Right renal pelvis (tissue), 4 donors: ENCODE results near the gene COG5. TPM values are rescaled to one million over a fixed set of nuclear protein-coding genes. Genes with fewer than 3 reads are reported as not detected.

Experiments used
- DNase-seq, 4 donors: peaks; one replicate each; pipeline ENCODE4 v3.0.0-alpha.2; 2013; ENCODE audit warnings: low read depth in 4 of 4, low spot score in 3 of 4, missing footprints in 1 of 4
- polyA plus RNA-seq, 4 donors: library from polyadenylated mRNA; unstranded; fragments of 120-200 nt; gene quantifications; one replicate each; pipeline ENCODE4 v1.2.1, GENCODE V29; 2013; ENCODE audit not compliant: insufficient read length in 4 of 4

Gene COG5
- polyA plus RNA-seq, 4 donors, result 27.3 to 39.2 (median 36.4) TPM

DNA sequence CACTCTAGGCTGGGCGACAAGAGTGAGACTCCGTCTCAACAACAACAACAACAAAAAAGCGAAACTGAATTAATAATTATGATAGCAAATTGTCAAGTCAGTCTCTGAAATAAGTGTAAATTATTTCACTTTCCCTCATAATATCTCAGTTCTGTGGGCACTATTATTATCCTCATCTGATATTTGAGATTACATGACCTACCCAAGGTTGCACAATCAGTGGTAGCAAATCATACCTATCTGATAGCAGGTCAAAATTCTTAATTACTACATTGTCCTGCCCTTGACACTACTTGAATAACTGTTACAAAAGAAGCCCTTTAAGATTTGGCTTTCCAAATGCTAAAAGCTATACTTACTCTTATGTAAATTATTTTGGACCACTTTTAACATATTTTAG, 209.1 kb downstream of the COG5 start:
- no peak for DNase-seq

DNA sequence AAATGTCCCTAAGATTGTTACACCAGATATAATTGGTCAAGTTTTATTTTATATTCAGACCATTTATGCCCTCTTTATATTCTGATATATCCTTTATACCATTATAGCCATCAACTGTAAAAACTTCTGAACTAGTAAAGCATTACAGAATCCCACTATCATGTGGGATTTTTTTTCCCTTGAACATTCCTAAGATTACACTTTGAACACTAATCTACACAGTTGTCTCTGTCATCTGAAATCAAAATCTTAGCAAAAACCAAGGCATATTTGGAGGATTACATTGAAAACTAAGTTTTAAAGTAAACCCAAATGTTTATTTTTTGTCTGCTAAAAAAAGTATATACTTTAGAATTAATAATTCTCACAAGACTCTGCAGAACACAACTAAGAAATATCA, 210.0 kb downstream of the COG5 start:
- no peak for DNase-seq

DNA sequence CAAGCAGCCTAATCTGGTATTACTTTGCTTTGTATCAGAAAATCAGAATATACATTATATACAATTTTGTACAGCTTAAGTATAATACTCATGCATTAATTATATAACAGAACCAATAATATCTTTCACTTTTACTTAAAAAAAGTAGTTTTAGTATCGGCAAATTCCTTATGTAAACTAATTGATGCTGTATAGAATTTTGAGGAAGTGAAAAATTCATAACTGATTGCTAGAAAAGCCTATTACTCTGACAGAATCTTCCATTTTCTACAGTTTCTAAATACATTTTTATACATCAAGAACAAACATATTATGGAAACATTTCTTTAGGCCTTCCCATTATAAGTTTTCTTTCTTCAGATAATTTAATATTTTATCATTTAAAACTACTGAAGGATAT, 217.8 kb downstream of the COG5 start:
- no peak for DNase-seq

DNA sequence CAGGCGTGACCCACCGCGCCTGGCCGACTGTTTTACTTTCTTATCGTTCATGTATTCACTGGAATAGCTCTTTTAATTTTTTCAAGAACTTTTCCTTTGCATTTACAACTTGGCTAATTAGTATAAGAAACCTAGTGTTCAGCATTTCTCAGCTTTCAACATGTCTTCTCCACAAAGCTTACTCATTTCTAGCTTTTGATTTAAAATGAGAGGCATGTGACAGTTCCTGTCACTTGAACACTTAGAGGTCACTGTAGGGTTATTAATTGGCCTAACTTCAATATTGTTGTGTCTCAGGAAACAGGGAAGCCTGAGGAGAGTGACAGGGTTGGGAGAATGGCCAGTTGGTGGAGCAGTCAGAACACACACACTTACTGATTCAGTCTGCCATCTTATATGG, 218.9 kb downstream of the COG5 start:
- no peak for DNase-seq

DNA sequence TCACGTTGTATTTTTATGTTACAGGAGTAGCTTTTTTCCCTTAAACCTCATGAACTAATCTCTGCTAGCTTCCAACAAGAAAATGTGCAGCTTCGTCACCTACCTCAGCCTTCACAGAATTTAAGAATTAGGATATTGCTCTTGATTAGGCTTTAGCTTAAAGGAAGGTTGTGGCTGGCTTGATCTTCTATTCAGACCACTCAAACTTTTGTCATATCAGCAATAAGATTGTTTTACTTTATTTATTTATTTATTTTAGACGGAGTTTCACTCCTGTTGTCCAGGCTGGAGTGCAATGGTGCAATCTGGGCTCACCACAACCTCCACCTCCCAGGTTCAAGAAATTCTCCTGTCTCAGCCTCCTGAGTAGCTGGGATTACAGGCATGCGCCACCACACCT, 219.4 kb downstream of the COG5 start:
- DNase-seq, result no peak

DNA sequence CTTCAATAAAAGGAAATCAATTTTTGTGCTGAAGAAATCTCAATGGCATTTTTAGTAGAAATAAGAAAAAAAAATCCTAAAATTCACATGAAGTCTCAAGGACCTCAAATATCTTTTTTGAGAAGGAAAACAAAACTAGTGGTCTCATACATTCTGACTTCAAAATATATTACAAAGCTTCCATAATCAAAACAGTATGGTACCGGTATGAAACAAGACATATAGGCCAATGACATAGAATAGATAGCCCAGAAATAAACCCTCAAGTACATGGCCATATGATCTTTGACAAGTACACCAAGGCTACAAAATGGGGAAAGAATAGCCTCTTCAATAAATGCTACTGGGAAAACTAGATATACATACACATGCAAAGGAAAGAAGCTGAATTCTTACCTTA, 225.6 kb downstream of the COG5 start:
- DNase-seq, result no peak

DNA sequence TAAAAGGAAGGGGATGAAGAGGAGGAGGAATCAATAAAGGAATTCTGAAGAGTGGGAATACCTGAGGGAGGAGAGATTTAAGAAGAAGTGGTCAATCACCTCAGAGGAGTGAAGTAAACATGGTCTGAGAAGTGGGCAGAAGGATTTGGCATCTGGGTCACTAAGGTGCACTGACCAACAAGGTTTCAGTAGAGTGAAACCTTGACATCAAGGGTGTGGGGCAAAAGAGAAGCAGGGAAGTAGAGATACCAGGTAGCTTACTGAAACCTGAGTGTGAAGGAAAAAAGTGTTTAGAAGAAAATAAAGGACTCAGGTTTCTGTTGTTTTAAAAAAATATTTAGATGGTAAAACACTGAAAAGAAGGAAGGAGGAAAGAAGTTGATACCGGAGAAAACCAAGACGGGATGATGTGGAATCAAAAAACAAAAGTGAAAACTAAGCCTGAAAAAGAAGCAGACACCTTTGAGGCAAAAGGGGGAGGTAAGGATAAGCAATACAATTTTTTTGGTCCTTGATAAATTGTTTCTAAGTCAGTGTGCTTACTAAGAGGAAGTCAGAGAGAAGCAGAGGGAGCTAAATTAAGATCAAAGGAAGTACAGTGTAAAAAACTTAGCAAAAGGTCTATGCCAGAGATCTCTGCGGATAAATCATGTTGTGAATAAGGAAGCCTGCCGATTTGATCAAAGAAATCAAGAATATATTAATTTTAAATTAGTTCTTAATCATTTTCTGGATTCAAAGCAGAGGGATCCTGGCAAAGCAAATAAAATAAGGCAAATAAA, 231.0 kb downstream of the COG5 start:
- DNase-seq, result no peak

DNA sequence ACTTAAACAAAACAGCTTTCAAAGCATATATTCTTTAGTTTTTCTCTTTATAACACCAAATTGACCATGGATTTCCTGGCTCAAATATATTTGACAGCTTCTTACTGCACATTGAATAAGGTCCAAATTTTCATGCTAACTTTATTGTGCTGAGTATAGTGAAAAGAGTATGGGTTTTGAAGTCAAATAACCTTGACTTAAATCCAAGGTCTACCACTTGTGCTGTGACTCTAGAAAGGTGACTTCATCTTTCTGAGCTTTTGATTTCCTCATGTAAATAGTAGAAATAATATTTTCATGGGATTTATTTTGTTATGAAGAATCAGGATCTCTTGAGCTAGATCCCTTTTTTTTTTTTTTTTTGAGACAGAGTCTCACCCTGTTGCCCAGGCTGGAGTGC, 233.2 kb downstream of the COG5 start:
- DNase-seq, result no peak

DNA sequence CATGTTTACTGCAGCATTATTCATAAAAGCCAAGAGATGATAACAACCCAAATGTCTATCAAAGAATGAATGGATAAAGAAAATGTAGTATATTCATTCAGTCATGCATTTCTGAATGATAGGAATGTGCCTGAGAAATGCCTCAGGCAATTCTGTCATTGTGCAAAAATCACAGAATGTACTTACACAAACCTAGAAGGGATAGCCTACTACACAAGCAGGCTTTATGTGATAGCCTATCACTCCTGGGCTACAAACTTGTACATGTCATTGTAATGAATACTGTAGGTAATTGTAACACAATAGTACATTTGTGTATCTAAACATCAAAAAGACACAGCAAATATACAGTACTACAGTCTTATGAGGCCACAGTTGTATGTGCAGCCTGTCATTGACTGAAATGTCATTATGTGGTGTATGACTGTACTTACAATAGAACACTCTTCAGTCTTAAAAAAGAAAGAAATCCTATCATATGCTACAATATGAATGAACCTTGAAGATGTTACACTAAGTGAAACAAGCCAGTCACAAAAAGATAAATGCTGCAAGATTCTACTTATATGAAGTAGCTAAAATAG, 235.6 kb downstream of the COG5 start:
- no peak for DNase-seq

DNA sequence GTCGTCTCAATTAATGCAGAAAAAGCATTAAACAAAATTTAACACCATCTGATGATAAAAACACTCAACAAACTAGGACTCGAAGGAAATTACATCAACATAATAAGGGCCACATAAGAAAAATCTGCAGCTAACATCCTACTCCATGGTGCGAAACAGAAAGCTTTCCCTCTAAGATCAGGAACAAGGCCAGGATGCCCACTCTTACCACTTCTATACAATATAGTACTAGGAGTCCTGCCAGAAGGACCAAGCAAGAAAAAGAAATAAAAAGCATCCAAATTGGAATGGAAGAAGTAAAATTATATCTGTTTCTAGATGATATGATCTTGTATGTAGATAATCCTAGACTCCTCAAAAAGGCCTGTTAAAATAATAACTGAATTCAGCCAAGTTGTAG, 237.7 kb downstream of the COG5 start:
- no peak for DNase-seq

DNA sequence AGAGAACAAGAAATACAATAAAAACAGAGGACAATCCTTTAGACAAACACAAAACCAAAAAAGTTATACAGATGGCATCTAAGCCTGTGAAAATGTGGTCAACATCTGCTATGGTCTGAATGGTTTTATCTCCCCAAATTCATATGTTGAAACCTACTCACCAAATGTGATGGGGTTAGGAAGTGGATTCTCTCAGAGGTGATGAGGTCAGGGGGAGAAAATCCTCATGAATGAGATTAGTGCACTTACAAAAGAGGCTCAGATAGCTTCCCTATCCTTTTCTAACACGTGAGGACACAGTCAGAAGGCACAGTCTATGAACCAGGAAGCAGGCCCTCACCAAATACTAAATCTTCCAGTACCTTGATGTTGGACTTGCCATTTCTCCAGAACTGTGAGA, 241.7 kb downstream of the COG5 start:
- DNase-seq, result no peak

DNA sequence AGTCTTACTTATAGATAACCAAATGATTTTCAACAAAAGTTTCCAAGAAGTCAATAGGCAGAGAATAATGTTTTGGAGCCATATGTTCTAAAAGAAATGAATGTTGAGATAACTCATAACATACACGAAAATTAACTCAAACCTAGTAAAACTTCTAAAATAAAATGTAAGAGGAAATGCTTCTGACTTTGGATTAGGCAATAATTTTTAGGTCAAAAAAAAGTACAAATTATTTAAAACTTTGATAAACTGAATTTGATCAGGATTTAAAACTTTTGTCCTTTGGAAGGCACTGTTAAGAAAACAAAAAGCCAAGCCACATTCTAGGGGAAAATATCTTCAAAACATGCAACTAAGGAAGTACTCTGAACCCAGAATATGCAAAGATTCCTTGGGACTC, 242.1 kb downstream of the COG5 start:
- DNase-seq, result no peak

DNA sequence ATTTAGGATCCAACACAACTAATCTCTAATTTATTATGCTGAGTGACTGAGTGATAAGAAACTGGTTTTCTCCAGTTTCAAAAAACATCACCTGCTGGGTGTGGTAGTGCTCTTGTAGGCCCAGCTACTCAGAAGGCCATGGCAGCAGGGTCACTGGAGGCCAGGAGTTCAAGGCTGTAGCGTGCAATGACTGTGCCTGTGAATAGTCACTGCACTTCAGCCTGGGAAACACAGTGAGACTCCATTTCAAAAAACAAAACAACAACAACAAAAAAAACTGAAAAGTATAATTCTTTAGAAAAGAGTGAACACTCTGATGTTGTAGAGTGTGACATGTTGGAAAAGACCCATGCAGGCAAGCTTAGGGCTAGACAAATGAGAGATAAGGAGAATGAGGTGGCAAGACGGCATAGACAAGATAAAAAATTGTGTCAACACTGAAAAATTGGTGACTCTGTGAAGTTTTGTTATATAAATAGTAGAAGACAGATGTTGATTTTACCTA, 243.9 kb downstream of the COG5 start:
- no peak for DNase-seq

DNA sequence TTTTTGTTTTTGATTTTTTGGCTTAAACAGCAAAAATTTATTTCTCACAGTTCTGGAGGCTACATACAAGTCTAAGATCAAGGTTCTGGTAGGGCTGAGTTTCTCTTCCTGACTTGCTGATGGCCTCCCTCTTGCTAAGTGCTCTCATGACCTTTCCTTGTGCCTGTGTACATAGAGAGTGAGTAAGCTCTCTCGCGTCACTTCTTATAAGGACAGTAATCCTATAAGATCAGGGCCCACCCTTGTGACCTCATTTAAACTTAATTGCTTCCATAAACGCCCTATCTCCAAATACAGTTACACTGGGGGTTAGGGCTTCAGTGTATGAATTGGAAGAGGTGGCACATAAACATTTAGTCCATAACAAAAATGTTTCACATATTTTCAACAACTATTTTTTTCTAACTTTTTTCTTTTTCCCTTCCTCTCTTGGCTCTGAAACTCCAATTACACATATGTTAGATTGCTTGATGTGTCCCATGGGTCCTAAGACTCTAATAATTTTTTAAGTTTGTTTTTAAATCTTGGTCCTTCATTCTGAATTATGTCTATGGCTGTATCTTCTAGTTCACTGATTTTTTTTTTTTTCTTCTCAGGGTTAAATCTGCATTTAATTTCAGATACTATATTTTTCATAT, 245.1 kb downstream of the COG5 start:
- no peak for DNase-seq

DNA sequence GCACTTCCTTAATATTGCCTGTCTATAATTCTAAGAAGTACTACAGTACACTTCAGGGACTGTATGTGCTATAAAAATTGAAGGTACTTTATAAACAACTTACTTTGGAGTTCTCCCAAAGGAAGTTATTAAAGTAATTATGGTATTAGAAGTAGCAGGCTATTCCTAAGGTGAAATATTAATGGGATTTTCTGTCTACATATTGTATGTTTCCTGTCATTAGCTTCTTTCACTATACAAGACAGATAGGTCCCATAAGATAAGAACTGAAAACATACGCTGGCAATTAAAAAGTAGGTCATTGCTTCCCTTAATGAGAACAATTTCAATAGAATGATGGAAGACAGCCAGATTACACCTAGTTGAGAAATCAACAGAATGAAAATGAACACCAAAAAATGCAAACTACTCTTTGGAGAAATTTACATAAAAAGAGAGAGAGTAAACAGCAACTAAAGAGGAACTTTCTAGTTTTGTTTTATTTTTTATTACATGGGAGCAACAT, 248.0 kb downstream of the COG5 start:
- no peak for DNase-seq

DNA sequence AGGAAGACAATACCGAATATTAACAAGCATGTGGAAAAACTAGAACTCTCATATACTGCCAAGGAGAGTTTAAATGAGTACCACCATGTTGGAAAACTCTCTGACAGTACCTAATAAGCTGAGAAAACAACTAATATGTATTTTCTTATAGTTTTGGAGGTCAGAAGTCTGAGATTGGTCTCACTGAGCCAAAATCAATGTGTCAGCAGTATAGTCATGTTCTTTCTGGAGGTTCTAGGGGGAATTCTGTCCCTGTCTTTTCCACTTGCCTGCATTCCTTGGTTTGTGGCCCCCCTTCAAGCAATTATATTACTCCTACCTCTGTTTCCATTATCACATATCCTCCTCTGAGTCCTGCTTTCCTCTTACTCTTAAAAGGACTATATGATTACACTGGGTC, 250.4 kb downstream of the COG5 start:
- no peak for DNase-seq

DNA sequence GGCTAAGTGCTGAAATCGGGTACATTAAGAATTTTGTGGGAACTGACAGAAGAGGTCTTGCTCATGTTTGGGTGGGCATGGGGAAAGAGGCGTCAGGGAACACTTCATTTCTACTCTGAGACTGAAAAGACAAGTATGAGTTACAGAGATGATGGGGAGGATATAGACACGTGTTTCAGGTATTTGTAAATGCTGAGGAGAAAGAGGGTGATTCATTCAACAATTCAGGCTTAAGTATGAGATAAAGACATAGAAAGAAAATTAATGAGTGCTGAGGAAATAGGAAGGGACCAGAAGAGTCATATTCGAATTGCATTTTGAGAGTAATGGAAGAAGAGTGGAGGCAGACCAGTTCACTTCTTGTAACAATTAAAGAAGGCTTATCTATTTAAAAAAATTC, 251.3 kb downstream of the COG5 start:
- DNase-seq, result no peak

DNA sequence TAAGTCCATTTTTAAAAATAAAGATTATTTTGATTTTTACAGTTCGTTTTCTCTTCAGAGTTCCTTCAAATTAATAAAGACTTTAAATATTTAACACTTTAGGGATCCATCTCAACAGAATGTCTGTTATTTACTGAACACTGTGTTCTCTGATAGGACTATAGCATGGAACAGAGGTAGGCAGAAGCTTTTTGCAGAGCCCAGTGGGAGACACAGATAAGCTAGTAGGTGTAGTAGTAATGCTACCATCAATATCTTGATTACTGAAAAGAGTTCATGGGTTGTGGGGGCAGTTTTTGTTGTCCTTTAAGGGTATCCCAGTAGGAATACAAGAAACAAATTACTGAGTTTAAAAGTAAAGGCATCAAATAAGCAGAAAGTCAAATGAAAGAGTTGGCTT, 254.4 kb downstream of the COG5 start:
- DNase-seq, result no peak

DNA sequence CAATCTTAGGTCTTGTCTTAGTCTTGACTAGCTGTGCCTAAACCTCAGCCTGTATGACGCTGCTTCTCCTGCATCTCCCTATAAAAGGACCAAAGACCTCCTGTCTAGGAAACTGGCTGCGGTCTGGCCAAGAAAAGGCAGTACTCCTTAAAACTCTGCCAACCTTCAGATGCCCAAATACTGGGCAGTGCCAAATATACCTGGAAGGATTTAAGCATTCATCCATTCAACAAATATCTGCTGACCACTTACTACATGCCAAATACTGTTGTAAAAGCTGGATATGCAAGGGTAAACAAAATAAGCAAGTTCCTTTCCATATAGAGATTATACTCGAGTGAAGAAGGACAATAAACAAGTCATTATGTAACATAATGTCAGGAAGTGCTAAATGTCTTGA, 259.1 kb downstream of the COG5 start:
- DNase-seq, result no peak

DNA sequence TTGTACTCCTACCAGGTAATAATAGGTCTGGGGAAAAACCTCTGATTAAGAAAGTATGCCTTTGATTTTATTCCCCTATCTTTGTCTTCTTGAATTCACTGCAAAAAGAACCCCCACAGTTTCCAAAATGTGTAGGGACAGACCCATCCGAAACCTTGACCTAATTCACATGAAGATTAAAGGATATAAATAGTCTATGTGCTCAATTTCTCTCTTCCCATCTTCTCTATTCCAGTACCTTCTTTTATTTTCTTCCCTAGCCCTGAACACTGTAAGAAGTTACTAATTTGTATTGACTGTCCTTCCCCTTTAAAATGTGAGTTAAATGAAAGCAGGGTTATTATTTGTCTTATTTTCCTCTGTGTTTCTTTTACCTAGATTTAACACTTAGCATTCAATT, 259.7 kb downstream of the COG5 start:
- no peak for DNase-seq

DNA sequence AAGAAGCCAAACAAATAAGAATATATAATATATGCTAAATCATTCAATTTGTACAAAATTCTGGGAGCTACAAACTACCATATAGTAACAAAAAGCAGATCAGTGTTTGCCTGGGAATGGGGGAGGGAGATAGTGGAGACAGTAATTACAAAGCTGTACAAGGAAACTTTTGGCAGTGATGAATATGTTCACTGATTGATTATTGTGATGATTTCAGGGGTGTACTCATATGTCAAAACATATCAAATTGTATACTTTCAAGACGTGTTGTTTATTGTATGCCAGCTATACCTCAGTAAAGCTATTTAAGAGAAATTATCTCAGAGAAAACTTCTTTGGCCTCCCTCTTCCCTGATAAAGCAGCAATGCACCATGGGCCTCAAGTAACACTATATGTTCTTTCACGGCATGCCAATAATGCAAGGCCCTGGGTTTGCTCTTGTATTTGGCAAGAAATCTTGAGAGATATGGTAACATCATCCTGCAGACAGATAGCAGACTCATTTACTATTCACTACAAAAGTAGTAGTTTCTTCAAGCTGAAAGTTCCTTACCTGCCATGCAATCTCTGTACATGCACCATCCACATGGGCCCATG, 261.4 kb downstream of the COG5 start:
- no peak for DNase-seq
